HG02840 (cell line): ENCODE data around the gene PDLIM7.
"Not testable (repeated sequence)": the region's sequence is repeated elsewhere in the genome, so short reads cannot be mapped to it uniquely, and the experiment has no call there.

ENCODE experiments used
- ATAC-seq: cut with Tn5 transposase; IDR thresholded peaks from one replicate; pipeline ENCODE4 v1.9.1; 2021; ENCODE audit warnings: mild to moderate bottlenecking, moderate library complexity, moderate number of reproducible peaks; ENCODE audit not compliant: unreplicated experiment, low FRiP score

The PDLIM7 gene

DNA sequence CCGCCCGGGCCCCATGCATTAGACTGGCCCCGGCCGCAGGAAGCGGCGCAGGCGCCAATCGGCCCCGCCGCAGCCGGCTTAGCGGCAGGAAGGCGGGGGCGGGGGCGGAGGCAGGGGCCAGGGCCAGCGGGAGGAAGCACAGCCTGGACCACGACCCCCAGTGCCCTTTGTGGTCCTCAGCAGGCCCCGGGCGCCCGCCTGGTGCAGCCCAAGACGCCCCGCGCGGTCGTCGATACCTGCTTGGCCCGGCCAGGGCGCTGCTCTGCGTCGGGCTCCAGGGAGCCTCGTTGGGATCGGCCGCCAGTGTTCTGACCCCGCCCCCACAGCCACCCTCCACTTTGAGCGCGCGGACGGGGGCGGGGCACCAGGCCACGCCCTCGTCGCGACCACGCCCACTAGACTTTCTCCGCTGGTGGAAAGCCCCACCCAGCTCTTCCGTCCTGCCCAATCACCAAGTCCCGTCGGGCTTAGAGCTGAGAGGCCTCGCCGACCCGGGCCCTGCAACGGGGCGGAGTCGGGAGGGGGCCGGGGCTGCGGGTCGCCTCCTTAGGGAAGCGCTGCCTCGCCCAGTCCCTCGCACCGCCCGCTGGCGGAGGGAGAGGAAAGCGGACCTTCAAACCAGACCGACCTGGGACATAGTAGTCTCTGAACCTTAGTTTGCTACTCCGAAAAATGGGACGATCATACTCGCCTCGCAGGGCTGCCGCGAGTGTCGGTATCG is at the start of gene PDLIM7:
Gene PDLIM7, minus strand, starts transcription at position 313 of the 721 bp plus-strand sequence. CDS start 1,092 bp downstream, outside the sequence.
- ATAC-seq, result peak; percentile 72

DNA sequence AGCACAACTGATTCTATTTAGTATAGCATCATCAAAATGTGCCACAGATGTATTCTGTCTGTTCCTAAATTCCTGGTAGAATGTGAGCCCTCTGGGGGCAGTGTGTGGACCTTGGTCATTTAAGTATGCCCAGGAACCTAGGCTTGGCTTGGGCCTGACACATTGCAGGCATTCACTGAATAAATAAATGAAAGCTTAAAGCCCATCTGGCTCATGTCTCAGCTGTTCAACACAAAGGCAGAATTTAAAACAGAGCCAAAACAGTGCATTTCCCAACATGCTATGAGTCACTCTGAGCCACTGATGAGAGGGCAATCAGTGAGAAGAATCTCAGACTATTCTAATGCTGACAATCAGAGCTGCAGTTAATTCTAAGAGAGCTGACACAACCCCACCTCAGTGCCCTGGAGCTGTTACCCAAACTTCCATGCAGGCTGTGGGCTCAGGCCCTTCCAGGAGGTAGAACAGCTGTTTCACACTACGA is 48.9 kb upstream of the PDLIM7 start:
- ATAC-seq, result no peak

DNA sequence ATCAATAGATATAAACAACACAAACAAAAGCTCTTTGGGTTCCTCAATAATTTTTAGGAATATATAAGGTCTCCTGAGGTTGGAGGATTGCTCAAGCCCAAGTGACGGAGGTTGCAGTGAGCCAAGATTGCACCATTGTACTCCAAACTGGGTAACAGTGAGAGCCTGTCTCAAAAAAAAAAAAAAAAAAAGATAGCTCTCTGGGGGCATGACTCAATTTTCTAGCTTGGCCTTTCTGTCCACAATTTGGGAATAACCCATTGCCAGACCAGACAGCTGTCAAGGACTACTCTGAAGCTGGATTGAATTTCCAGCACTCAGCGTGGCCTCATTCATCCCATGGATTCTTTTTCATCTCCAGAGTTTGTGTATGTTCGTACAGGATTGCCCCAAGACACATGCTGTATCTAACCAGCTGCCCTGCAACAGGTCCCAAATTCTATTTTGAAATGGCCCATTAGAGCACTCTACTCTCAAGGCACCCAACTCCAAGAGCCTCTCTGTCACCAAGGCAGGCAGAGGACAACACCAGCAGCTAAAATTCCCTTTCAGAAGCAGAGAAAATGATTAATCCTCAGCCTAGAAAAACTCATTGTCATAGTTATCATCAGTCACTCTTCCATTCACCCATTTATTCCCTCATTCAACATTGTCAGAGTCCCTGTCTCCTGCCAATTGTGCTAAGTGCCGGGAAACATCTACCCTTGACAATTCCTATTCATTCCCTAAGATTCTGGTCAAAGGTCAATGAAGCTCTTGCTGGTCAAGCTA is 48.3 kb upstream of the PDLIM7 start:
- ATAC-seq, result no peak

GRCh38 chr5:177542816-177543465 is 45.5 kb upstream of the PDLIM7 start:
- no peak for ATAC-seq

- ATAC-seq, result no peak
Observed at GRCh38 chr5:177540438-177540837, 43.0 kb upstream of the PDLIM7 start.

- ATAC-seq, result no peak
Observed at GRCh38 chr5:177539411-177539810, 42.0 kb upstream of the PDLIM7 start.

DNA sequence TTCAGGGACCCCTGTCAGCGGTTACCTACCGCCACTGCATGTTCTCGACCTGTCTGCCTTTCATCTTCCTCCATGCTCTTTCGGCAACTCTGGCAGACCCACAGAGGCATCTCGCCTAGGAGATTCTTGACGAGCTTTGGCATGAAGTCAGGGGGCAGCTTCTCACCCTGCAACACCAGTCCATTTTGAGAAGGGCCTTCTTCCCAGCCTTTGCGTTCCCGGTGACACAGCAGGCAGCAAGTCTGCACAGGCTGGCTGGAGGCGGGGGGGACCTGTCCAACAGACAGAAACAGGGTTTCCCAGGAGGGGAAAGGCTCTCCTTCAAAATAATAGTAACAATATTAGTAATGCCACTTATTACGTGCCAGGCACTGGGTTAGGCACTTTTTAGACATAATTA is 41.5 kb upstream of the PDLIM7 start:
- no peak for ATAC-seq

DNA sequence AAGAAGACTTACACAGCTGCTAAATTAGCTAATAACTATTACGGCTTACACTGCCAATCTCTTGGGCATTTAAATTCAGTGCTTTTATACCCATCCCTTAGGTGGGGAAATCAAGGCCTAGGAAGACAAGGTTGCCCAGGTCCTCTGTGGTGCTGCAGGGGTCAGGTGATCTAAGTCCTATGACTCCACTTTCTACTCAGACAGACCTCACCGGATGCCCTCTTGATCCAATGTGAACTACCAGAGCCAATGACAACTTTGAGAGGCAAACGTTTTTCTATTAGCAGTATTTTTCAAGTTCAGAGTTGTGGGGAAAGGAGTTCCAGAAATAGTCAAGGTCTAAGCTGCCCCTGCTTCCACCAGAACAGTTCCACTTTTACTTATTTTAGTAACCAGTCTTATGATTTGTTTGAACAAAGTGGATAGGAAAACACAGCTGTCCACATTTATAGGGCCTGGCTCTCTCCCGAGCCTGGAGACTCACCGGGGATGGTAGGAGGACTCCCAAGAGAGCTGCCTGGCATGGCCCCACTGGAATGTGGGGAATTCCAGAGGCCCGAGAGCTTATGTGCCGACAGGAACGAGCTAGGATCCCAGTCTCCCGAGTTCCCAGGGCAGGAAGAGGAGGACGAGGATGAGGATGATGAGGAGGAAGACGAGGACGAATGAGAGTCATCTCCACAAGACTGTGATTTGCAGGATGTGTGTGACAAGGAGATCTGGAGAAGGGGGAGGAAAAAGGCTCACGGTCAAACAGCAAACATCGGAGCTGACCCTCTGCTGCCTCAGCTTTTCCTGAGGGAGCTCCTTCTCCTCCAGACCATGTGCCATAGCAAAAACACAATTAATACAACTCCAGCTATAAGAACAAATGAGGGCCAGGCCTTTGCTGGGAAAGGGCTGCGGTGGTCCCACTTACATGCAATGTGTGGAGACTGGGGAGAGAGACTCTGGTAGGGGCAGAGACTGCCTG is 40.3 kb upstream of the PDLIM7 start:
- no peak for ATAC-seq

- ATAC-seq, result no peak
Observed at GRCh38 chr5:177536386-177536785, 39.0 kb upstream of the PDLIM7 start.

- no peak for ATAC-seq
Observed at GRCh38 chr5:177535125-177535524, 37.7 kb upstream of the PDLIM7 start.

DNA sequence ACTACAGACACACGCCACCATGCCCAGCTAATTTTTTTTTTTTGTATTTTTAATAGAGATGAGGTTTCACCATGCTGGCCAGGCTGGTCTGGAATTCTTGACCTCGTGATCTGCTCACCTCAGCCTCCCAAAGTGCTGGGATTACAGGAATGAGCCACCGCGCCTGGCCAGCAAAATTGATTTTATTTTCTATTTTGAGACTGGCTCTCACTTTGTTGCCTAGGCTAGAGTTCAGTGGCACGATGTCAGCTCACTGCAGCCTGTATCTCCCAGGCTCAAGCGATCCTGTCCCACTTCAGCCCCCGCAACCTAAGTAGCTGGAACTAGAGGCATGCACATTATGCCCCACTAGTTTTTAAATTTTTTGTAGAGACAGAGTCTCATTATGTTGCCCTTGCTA is 37.0 kb upstream of the PDLIM7 start:
- not testable (repeated sequence) for ATAC-seq

GRCh38 chr5:177531209-177531940 is 34.0 kb upstream of the PDLIM7 start:
- ATAC-seq, result no peak

- ATAC-seq, result no peak
Observed at GRCh38 chr5:177530638-177531037, 33.2 kb upstream of the PDLIM7 start.

GRCh38 chr5:177529247-177530203 is 32.1 kb upstream of the PDLIM7 start:
- no peak for ATAC-seq

DNA sequence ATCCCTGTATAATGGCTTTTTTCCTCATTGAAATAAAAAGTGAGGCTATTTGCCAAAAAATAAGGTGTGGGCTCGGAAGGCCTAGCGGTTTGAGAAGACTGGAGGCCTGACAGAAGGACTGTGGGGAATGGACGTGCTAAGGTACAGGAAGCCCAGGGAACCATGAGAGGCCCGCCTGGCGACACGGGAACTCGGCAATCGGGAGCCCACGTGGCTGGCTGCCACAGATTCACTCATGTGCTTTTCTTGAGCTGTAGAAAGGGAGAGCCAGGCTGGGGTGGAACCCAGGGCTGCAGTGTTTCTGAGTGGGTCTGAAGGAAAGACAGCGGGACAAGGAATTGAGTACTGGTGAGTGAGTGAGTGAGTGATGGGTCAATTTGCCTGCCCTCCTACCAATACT is 31.2 kb upstream of the PDLIM7 start:
- no peak for ATAC-seq

GRCh38 chr5:177527595-177527994 is 30.2 kb upstream of the PDLIM7 start:
- no peak for ATAC-seq

GRCh38 chr5:177526791-177527190 is 29.4 kb upstream of the PDLIM7 start:
- ATAC-seq, result no peak

- ATAC-seq, result no peak
Observed at GRCh38 chr5:177526191-177526590, 28.8 kb upstream of the PDLIM7 start.
